ENCODE results near the gene PNRC2.
"Not testable (repeated sequence)": the region's sequence is repeated elsewhere in the genome, so short reads cannot be mapped to it uniquely, and the experiment has no call there.

Gene PNRC2

GRCh38 chr1:23979387-23979880 is 19.8 kb downstream of the PNRC2 start:
- Histone ChIP-seq H3K36me3 (ENCODE audit: control insufficient read depth, low read depth, low read length) (peaks cover 41% of the 10 kb centered on the region), H3K9ac (ENCODE audit: low read length) (peak overlapping the region; percentile 99), H3K9me3 (ENCODE audit: control insufficient read depth, low read depth, low read length) (no peaks in the 10 kb centered on the region), H3K27me3 (ENCODE audit: control insufficient read depth, insufficient read depth, low read length) (no peaks in the 10 kb centered on the region), H3K4me3 (ENCODE audit: low read length) (peak overlapping the region; percentile 94), H3K4me1 (ENCODE audit: control insufficient read depth, low read depth, low read length) (peaks cover 27% of the 10 kb centered on the region), H3K27ac (ENCODE audit: low read length) (peak overlapping the region; percentile 97)

- Histone ChIP-seq H3K27ac (ENCODE audit: low read length) (peak within 1 kb of the TSS; percentile 100), H3K4me1 (ENCODE audit: control insufficient read depth, low read depth, low read length) (peaks cover 25% of the 10 kb centered on the region), H3K9ac (ENCODE audit: low read length) (peak within 1 kb of the TSS; percentile 99), H3K9me3 (ENCODE audit: control insufficient read depth, low read depth, low read length) (no peaks in the 10 kb centered on the region), H3K36me3 (ENCODE audit: control insufficient read depth, low read depth, low read length) (peaks cover 35% of the 10 kb centered on the region), H3K27me3 (ENCODE audit: control insufficient read depth, insufficient read depth, low read length) (no peaks in the 10 kb centered on the region), H3K4me3 (ENCODE audit: low read length) (peak within 1 kb of the TSS; percentile 94)
Measured at GRCh38 chr1:23979881-23980727, 20.5 kb downstream of the PNRC2 start, which contains the start of gene SRSF10. SRSF10 (minus strand) TSS chr1:23980327; CDS start chr1:23980255, 72 bp downstream.

GRCh38 chr1:23980728-23981070 is 21.1 kb downstream of the PNRC2 start:
- no peaks in the 10 kb centered on the region for H3K9me3 ChIP-seq (ENCODE audit: control insufficient read depth, low read depth, low read length)
- no peaks in the 10 kb centered on the region for H3K27me3 ChIP-seq (ENCODE audit: control insufficient read depth, insufficient read depth, low read length)
- peaks cover 25% of the 10 kb centered on the region for H3K4me1 ChIP-seq (ENCODE audit: control insufficient read depth, low read depth, low read length)
- H3K9ac ChIP-seq (ENCODE audit: low read length): peak overlapping the region; percentile 99
- H3K4me3 ChIP-seq (ENCODE audit: low read length): peak overlapping the region; percentile 94
- H3K27ac ChIP-seq (ENCODE audit: low read length): peak overlapping the region; percentile 100
- peaks cover 30% of the 10 kb centered on the region for H3K36me3 ChIP-seq (ENCODE audit: control insufficient read depth, low read depth, low read length)

- Histone ChIP-seq H3K9me3 (ENCODE audit: control insufficient read depth, low read depth, low read length) (no peaks in the 10 kb centered on the region), H3K27ac (ENCODE audit: low read length) (no peak overlapping the region), H3K4me3 (ENCODE audit: low read length) (no peak overlapping the region)
Measured at GRCh38 chr1:23984417-23985186, 25.0 kb downstream of the PNRC2 start.

GRCh38 chr1:23987038-23987437 is 27.4 kb downstream of the PNRC2 start:
- not testable (repeated sequence) for H3K9ac ChIP-seq (ENCODE audit: low read length); H3K4me1 ChIP-seq (ENCODE audit: control insufficient read depth, low read depth, low read length); H3K36me3 ChIP-seq (ENCODE audit: control insufficient read depth, low read depth, low read length)

More at GRCh38 chr1:23984417-23985186, 25.0 kb downstream of the PNRC2 start:
- no peaks in the 10 kb centered on the region for H3K27me3 ChIP-seq (ENCODE audit: control insufficient read depth, insufficient read depth, low read length)
- peaks cover 7% of the 10 kb centered on the region for H3K4me1 ChIP-seq (ENCODE audit: control insufficient read depth, low read depth, low read length)
- H3K9ac ChIP-seq (ENCODE audit: low read length): no peak overlapping the region
- H3K36me3 ChIP-seq (ENCODE audit: control insufficient read depth, low read depth, low read length): no peaks in the 10 kb centered on the region

GRCh38 chr1:23989263-23989662 is 29.6 kb downstream of the PNRC2 start:
- Histone ChIP-seq H3K27ac (ENCODE audit: low read length) (no peak overlapping the region), H3K27me3 (ENCODE audit: control insufficient read depth, insufficient read depth, low read length) (no peaks in the 10 kb centered on the region), H3K9me3 (ENCODE audit: control insufficient read depth, low read depth, low read length) (no peaks in the 10 kb centered on the region), H3K36me3 (ENCODE audit: control insufficient read depth, low read depth, low read length) (no peaks in the 10 kb centered on the region), H3K4me3 (ENCODE audit: low read length) (no peak overlapping the region), H3K9ac (ENCODE audit: low read length) (no peak overlapping the region), H3K4me1 (ENCODE audit: control insufficient read depth, low read depth, low read length) (no peaks in the 10 kb centered on the region)

More at GRCh38 chr1:23987038-23987437, 27.4 kb downstream of the PNRC2 start:
- H3K9me3 ChIP-seq (ENCODE audit: control insufficient read depth, low read depth, low read length); H3K4me3 ChIP-seq (ENCODE audit: low read length); H3K27me3 ChIP-seq (ENCODE audit: control insufficient read depth, insufficient read depth, low read length); H3K27ac ChIP-seq (ENCODE audit: low read length): not testable (repeated sequence)

- not testable (repeated sequence) for H3K4me3 ChIP-seq (ENCODE audit: low read length); H3K27me3 ChIP-seq (ENCODE audit: control insufficient read depth, insufficient read depth, low read length); H3K9ac ChIP-seq (ENCODE audit: low read length); H3K9me3 ChIP-seq (ENCODE audit: control insufficient read depth, low read depth, low read length); H3K36me3 ChIP-seq (ENCODE audit: control insufficient read depth, low read depth, low read length); H3K4me1 ChIP-seq (ENCODE audit: control insufficient read depth, low read depth, low read length); H3K27ac ChIP-seq (ENCODE audit: low read length)
Measured at GRCh38 chr1:23992011-23992410, 32.4 kb downstream of the PNRC2 start.

- no peak overlapping the region for H3K9ac ChIP-seq (ENCODE audit: low read length)
- no peak overlapping the region for H3K27ac ChIP-seq (ENCODE audit: low read length)
- H3K4me3 ChIP-seq (ENCODE audit: low read length): no peak overlapping the region
- no peaks in the 10 kb centered on the region for H3K4me1 ChIP-seq (ENCODE audit: control insufficient read depth, low read depth, low read length)
- no peaks in the 10 kb centered on the region for H3K36me3 ChIP-seq (ENCODE audit: control insufficient read depth, low read depth, low read length)
- H3K9me3 ChIP-seq (ENCODE audit: control insufficient read depth, low read depth, low read length): no peaks in the 10 kb centered on the region
- H3K27me3 ChIP-seq (ENCODE audit: control insufficient read depth, insufficient read depth, low read length): no peaks in the 10 kb centered on the region
Measured at GRCh38 chr1:23995431-23995837, 35.8 kb downstream of the PNRC2 start.

- no peak overlapping the region for H3K9ac ChIP-seq (ENCODE audit: low read length)
- H3K27me3 ChIP-seq (ENCODE audit: control insufficient read depth, insufficient read depth, low read length): no peaks in the 10 kb centered on the region
Measured at GRCh38 chr1:23996700-23997229, 37.1 kb downstream of the PNRC2 start.

GRCh38 chr1:23997812-23998211 is 38.2 kb downstream of the PNRC2 start:
- no peaks in the 10 kb centered on the region for H3K9me3 ChIP-seq (ENCODE audit: control insufficient read depth, low read depth, low read length)
- no peak overlapping the region for H3K9ac ChIP-seq (ENCODE audit: low read length)
- H3K27ac ChIP-seq (ENCODE audit: low read length): no peak overlapping the region
- peaks cover under 1% of the 10 kb centered on the region for H3K4me1 ChIP-seq (ENCODE audit: control insufficient read depth, low read depth, low read length)
- no peaks in the 10 kb centered on the region for H3K36me3 ChIP-seq (ENCODE audit: control insufficient read depth, low read depth, low read length)
- no peaks in the 10 kb centered on the region for H3K27me3 ChIP-seq (ENCODE audit: control insufficient read depth, insufficient read depth, low read length)
- no peak overlapping the region for H3K4me3 ChIP-seq (ENCODE audit: low read length)

More at GRCh38 chr1:23996700-23997229, 37.1 kb downstream of the PNRC2 start:
- Histone ChIP-seq H3K9me3 (ENCODE audit: control insufficient read depth, low read depth, low read length) (no peaks in the 10 kb centered on the region), H3K27ac (ENCODE audit: low read length) (no peak overlapping the region), H3K36me3 (ENCODE audit: control insufficient read depth, low read depth, low read length) (no peaks in the 10 kb centered on the region), H3K4me1 (ENCODE audit: control insufficient read depth, low read depth, low read length) (no peaks in the 10 kb centered on the region), H3K4me3 (ENCODE audit: low read length) (no peak overlapping the region)

- H3K36me3 ChIP-seq (ENCODE audit: control insufficient read depth, low read depth, low read length): no peaks in the 10 kb centered on the region
- no peak overlapping the region for H3K9ac ChIP-seq (ENCODE audit: low read length)
- no peaks in the 10 kb centered on the region for H3K27me3 ChIP-seq (ENCODE audit: control insufficient read depth, insufficient read depth, low read length)
- H3K4me1 ChIP-seq (ENCODE audit: control insufficient read depth, low read depth, low read length): peaks cover 15% of the 10 kb centered on the region
- no peaks in the 10 kb centered on the region for H3K9me3 ChIP-seq (ENCODE audit: control insufficient read depth, low read depth, low read length)
- no peak overlapping the region for H3K4me3 ChIP-seq (ENCODE audit: low read length)
- no peak overlapping the region for H3K27ac ChIP-seq (ENCODE audit: low read length)
Measured at GRCh38 chr1:23999156-23999671, 39.6 kb downstream of the PNRC2 start.

Measured in iPS-18a (cell line).